ENCODE data around the gene FAM118A. TPM values are rescaled to one million over a fixed set of nuclear protein-coding genes. Genes with fewer than 3 reads are reported as not detected.
A peak's percentile ranks its signal among the peaks of the same experiment; 100 is the strongest.

Gene FAM118A
- total and polyA plus RNA-seq, 8 donors = 7.1 to 127 (median 10.2) TPM

GRCh38 chr22:45334068-45334467 is 24.3 kb downstream of the FAM118A start:
- Histone ChIP-seq H3K9me3 (no peaks in the 10 kb centered on the region), H3K36me3 (peaks cover 0 to 7% (median 0%) of the 10 kb centered on the region in 3 donors), H3K27me3 (no peaks in the 10 kb centered on the region), H3K27ac (no peak overlapping the region), H3K4me3 (no peak overlapping the region), H3K4me1 (no peaks in the 10 kb centered on the region)
- TF ChIP-seq CTCF (IDR thresholded peaks at IDR 0.05) = no peak
- no peak for ATAC-seq
- WGBS, 2 donors = 74 to 75% methylated on average over 5 of the region's 5 CpGs
- intact Hi-C loops (cut with DNase I) = no loop called here
- no peak for FAIRE-seq
- DNase-seq = no peak

GRCh38 chr22:45334528-45334927 is 24.8 kb downstream of the FAM118A start:
- Histone ChIP-seq H3K27me3 (no peaks in the 10 kb centered on the region), H3K9me3 (no peaks in the 10 kb centered on the region), H3K4me3 (no peak overlapping the region), H3K27ac (no peak overlapping the region), H3K36me3 (peaks cover 0 to 7% (median 1%) of the 10 kb centered on the region in 3 donors), H3K4me1 (no peaks in the 10 kb centered on the region)
- no peak for DNase-seq
- ATAC-seq = no peak
- intact Hi-C loops (cut with DNase I) = no loop called here
- TF ChIP-seq CTCF (IDR thresholded peaks at IDR 0.05) = no peak
- WGBS, 2 donors = 90 to 92% methylated on average over 9 of the region's 9 CpGs
- no peak for FAIRE-seq

GRCh38 chr22:45335021-45335818 is 25.5 kb downstream of the FAM118A start:
- no peak for FAIRE-seq
- H3K4me3 ChIP-seq = no peak overlapping the region
- H3K27me3 ChIP-seq = no peaks in the 10 kb centered on the region
- H3K9me3 ChIP-seq = no peaks in the 10 kb centered on the region
- WGBS, 2 donors = 76 to 78% methylated on average over 26 of the region's 26 CpGs
- TF ChIP-seq CTCF (IDR thresholded peaks at IDR 0.05) = no peak
- DNase-seq = peak in 1 of 6 donors; percentile 50
- H3K27ac ChIP-seq = no peak overlapping the region
- no peaks in the 10 kb centered on the region for H3K4me1 ChIP-seq
- peak in 2 of 4 donors; percentile 17 to 29 for ATAC-seq
- intact Hi-C loops (cut with DNase I) = no loop called here
- H3K36me3 ChIP-seq = peaks cover 0 to 8% (median 7%) of the 10 kb centered on the region in 3 donors

GRCh38 chr22:45335854-45336522 is 26.3 kb downstream of the FAM118A start:
- Histone ChIP-seq H3K9me3 (no peaks in the 10 kb centered on the region), H3K27me3 (no peaks in the 10 kb centered on the region), H3K4me3 (no peak overlapping the region), H3K27ac (no peak overlapping the region), H3K4me1 (no peaks in the 10 kb centered on the region), H3K36me3 (peaks cover 0 to 14% (median 7%) of the 10 kb centered on the region in 3 donors)
- no peak for FAIRE-seq
- intact Hi-C loops (cut with DNase I) = no loop called here
- 93 to 94% methylated on average over 29 of the region's 29 CpGs for WGBS, 2 donors
- ATAC-seq = no peak
- DNase-seq = no peak
- TF ChIP-seq CTCF (IDR thresholded peaks at IDR 0.05) = no peak
